K562 (cell line): ENCODE results near the gene DHX36. TPM values are rescaled to one million over a fixed set of nuclear protein-coding genes. Genes with fewer than 3 reads are reported as not detected.
A peak's percentile ranks its signal among the peaks of the same experiment; 100 is the strongest.

Experiments used
- ATAC-seq: fragments of 200-7000 bp; cut with Tn5 transposase; 3 replicates; pipeline ENCODE4 v1.9.1; 2020; ENCODE audit warnings: moderate library complexity
- BruUV-seq: library from RNA; stranded (reverse); fragments of 400-500 nt; replicated peaks from 2 replicates; lab custom pipeline; 2021; lab: Mats Ljungman, UMichigan
- CTCF ChIA-PET: fragments of 300-600 bp; formaldehyde crosslinking; extraction: SDS; loops from one replicate; lab custom pipeline; 2021; ENCODE audit warnings: low intra/inter-chr PET ratio; lab: Yijun Ruan, JAX
- POLR2A ChIA-PET: fragments of 300-600, 350-650 bp; sonication (Branson Sonifier 250); formaldehyde crosslinking; extraction: SDS; loops from one replicate; lab custom pipeline; 2021; ENCODE audit warnings: antibody characterized with exemption, inconsistent platforms; lab: Yijun Ruan, JAX
- DNase-seq, 4 experiments: peaks; one replicate each; pipeline versions ENCODE4 v3.0.0 to v3.0.0-alpha.2; 2011 to 2018; ENCODE audit warnings: low spot score in 3 of 4, mixed read lengths in 3 of 4; ENCODE audit errors: extremely low read depth in 1 of 4
- FAIRE-seq: peaks from 2 replicates; lab custom pipeline; 2011; peaks lifted over from hg19 to GRCh38; lab: Jason Lieb, UNC
- H2AFZ ChIP-seq: 2 replicates; pipeline ENCODE4 v1.6.0; 2011; ENCODE audit warnings: low read depth, low read length, control low read depth, inconsistent platforms
- H3K27ac ChIP-seq: fragments of 200-600 bp; 3 replicates; pipeline ENCODE4 v1.8.0; 2011; ENCODE audit warnings: low read depth, mild to moderate bottlenecking, control low read depth, inconsistent platforms, low read length, moderate library complexity, mixed read lengths; ENCODE audit errors: extremely low read depth
- H3K27me3 ChIP-seq, 2 experiments: fragments of 300-600 bp in 1 of 2; 2 replicates in 1 of 2; 3 replicates in 1 of 2; pipeline versions ENCODE4 v1.6.0 to v1.8.0; 2011; ENCODE audit warnings: inconsistent platforms in 2 of 2, low read length in 2 of 2, mild to moderate bottlenecking in 1 of 2, mixed read lengths in 1 of 2, moderate library complexity in 1 of 2; ENCODE audit not compliant: control insufficient read depth in 2 of 2, insufficient read depth in 2 of 2
- H3K36me3 ChIP-seq: fragments of 300-600 bp; 3 replicates; pipeline ENCODE4 v1.8.0; 2011; ENCODE audit warnings: mild to moderate bottlenecking, low read length, inconsistent platforms; ENCODE audit not compliant: control insufficient read depth, insufficient read depth
- H3K4me1 ChIP-seq, 2 experiments: fragments of 200-600 bp in 1 of 2; replicated peaks in 1 of 2; 2 replicates in 1 of 2; 3 replicates in 1 of 2; pipeline versions ENCODE4 v1.5.1 to v1.8.0; 2011; ENCODE audit warnings: inconsistent platforms in 2 of 2, low read length in 2 of 2, mild to moderate bottlenecking in 1 of 2, mixed read lengths in 1 of 2, moderate library complexity in 1 of 2; ENCODE audit not compliant: control insufficient read depth in 2 of 2, insufficient read depth in 2 of 2
- H3K4me2 ChIP-seq: 2 replicates; pipeline ENCODE4 v1.6.1; 2011; ENCODE audit warnings: low read length, control low read depth, inconsistent platforms, mixed read lengths; ENCODE audit not compliant: insufficient read depth
- H3K4me3 ChIP-seq: fragments of 200-600 bp; sonication (generic), shearing (Covaris generic); 2 replicates; pipeline ENCODE4 v1.5.1; 2016; ENCODE audit warnings: control low read depth, inconsistent platforms
- H3K79me2 ChIP-seq: fragments of 200-600 bp; 3 replicates; pipeline ENCODE4 v1.8.0; 2011; ENCODE audit warnings: low read length, inconsistent platforms; ENCODE audit not compliant: control insufficient read depth, insufficient read depth
- H3K9ac ChIP-seq, 2 experiments: 2 replicates each; pipeline versions ENCODE4 v1.6.0 to v1.6.1; 2011; ENCODE audit warnings: low read depth in 2 of 2, low read length in 2 of 2, control low read depth in 1 of 2, inconsistent platforms in 1 of 2, mild to moderate bottlenecking in 1 of 2, mixed read lengths in 1 of 2; ENCODE audit not compliant: insufficient read depth in 1 of 2
- H3K9me1 ChIP-seq: one replicate; pipeline ENCODE4 v1.6.0; 2011; ENCODE audit warnings: inconsistent platforms, mild to moderate bottlenecking, low read length, moderate library complexity; ENCODE audit not compliant: control insufficient read depth, insufficient read depth
- H3K9me3 ChIP-seq: replicated peaks from 2 replicates; pipeline ENCODE4 v1.5.1; 2011; ENCODE audit warnings: low read depth, low read length, inconsistent platforms; ENCODE audit not compliant: control insufficient read depth, insufficient read depth
- H4K20me1 ChIP-seq: replicated peaks from 2 replicates; pipeline ENCODE4 v1.6.1; 2011; ENCODE audit warnings: low read length, inconsistent platforms, mixed read lengths; ENCODE audit not compliant: control insufficient read depth, insufficient read depth
- C11orf30 ChIP-seq: fragments of 450-650 bp; IDR thresholded peaks from 2 replicates; pipeline ENCODE4 v1.6.1; 2016; ENCODE audit warnings: low read depth, mild to moderate bottlenecking
- GTF2E2 ChIP-seq: fragments of 200-800 bp; sonication (Bioruptor generic); IDR thresholded peaks from 2 replicates; pipeline ENCODE4 v1.6.1; 2016; ENCODE audit warnings: missing genetic modification characterization, missing compliant biosample characterization
- HNRNPLL ChIP-seq: fragments of 200-400 bp; formaldehyde crosslinking; IDR thresholded peaks from 2 replicates; pipeline ENCODE4 v1.6.1; 2017; ENCODE audit warnings: low read length, low read depth, mild to moderate bottlenecking; ENCODE audit not compliant: poor library complexity, severe bottlenecking
- PTTG1 ChIP-seq: fragments of 450-650 bp; IDR thresholded peaks from 2 replicates; pipeline ENCODE4 v1.6.1; 2016; ENCODE audit warnings: low read depth, mild to moderate bottlenecking, missing genetic modification characterization, missing compliant biosample characterization
- RAD21 ChIP-seq, 2 experiments: fragments of 250-450 bp in 1 of 2; fragments of 450-650 bp in 1 of 2; sonication (Bioruptor Pico) in 1 of 2; formaldehyde crosslinking in 1 of 2; IDR thresholded peaks in 1 of 2; conservative IDR thresholded peaks in 1 of 2; 2 replicates each; pipeline versions ENCODE4 v1.4.0 to v1.8.0; 2020 to 2022; ENCODE audit warnings: mild to moderate bottlenecking in 2 of 2, moderate library complexity in 1 of 2
- SREBF1 ChIP-seq: fragments of 150-350 bp; IDR thresholded peaks from 2 replicates; pipeline ENCODE4 v1.6.1; 2014; ENCODE audit warnings: antibody characterized with exemption, low read depth, low read length, borderline replicate concordance
- ZNF133 ChIP-seq: fragments of 250-450 bp; sonication (Bioruptor Pico); IDR thresholded peaks from 2 replicates; pipeline ENCODE4 v1.4.0; 2020; ENCODE audit warnings: mild to moderate bottlenecking
- ZNF184 ChIP-seq: sonication (generic); formaldehyde crosslinking; IDR thresholded peaks from 2 replicates; pipeline ENCODE4 v1.5.0; 2020; ENCODE audit warnings: missing genetic modification reagents
- ZNF282 ChIP-seq: sonication (generic); formaldehyde crosslinking; IDR thresholded peaks from 2 replicates; pipeline ENCODE4 v1.8.1; 2023; ENCODE audit warnings: missing genetic modification reagents
- WGBS: fragments of 100-300 bp; shearing (Covaris generic); methylation state at CpG from one replicate; pipeline ENCODE4 v1.1.6; 2016; ENCODE audit warnings: low coverage, mixed read lengths; ENCODE audit not compliant: insufficient coverage; ENCODE audit errors: missing lambda C conversion rate; 5-methylcytosine and 5-hydroxymethylcytosine counted together
- in situ Hi-C: fragments of 300-500 bp; cut with MboI; formaldehyde crosslinking; loops from 4 replicates; pipeline ENCODE4 v1.15.0; 2018; ENCODE audit warnings: inconsistent platforms, mixed read lengths
- intact Hi-C: fragments of 100-400 bp; cut with micrococcal nuclease; formaldehyde crosslinking; loops from 2 replicates; pipeline ENCODE4 v1.14.2; 2022
- polyA plus RNA-seq, 8 experiments: library from polyadenylated mRNA; depleted of rRNA in 4 of 8; stranded (reverse) in 5 of 8; unstranded in 3 of 8; fragments of >200 nt; fragmentation: Nextera tagmentation in 2 of 8; fragmentation: Illumina TruSeq in 1 of 8; extraction: Ambion mirVana in 2 of 8; extraction: Trizol in 1 of 8; gene quantifications; 2 replicates each; pipeline versions ENCODE4 v1.2.1 to v1.2.3, GENCODE V29; 2011 to 2014; ENCODE audit warnings: inconsistent platforms in 1 of 8, missing spikeins in 1 of 8
- total RNA-seq, 7 experiments: library from RNA; depleted of rRNA in 6 of 7; stranded (reverse); fragments of >200 nt in 6 of 7; fragmentation: Illumina TruSeq in 2 of 7; extraction: Trizol in 2 of 7; gene quantifications; 2 replicates each; pipeline versions ENCODE4 v1.2.1 to v1.2.3, GENCODE V29; 2011 to 2021; ENCODE audit warnings: low replicate concordance in 1 of 7
- TF ChIP-seq, protein P1 (sequence below): fragments of 450-650 bp; IDR thresholded peaks from 2 replicates; pipeline ENCODE4 v1.6.1; 2018; ENCODE audit warnings: mild to moderate bottlenecking, low read depth; ENCODE audit not compliant: partially characterized antibody
- TF ChIP-seq, protein P2 (sequence below), 3 experiments: IDR thresholded peaks in 2 of 3; conservative IDR thresholded peaks in 1 of 3; 2 replicates each; pipeline ENCODE4 v1.5.1; 2011 to 2012; ENCODE audit warnings: low read length in 3 of 3, mild to moderate bottlenecking in 3 of 3, control low read depth in 2 of 3, improper control_type of control experiment in 1 of 3, inconsistent platforms in 1 of 3, low read depth in 1 of 3, mixed read lengths in 1 of 3, moderate library complexity in 1 of 3; ENCODE audit not compliant: insufficient read depth in 2 of 3
- TF ChIP-seq, protein P3 (sequence below): IDR thresholded peaks from 2 replicates; pipeline ENCODE4 v1.6.1; 2012; ENCODE audit warnings: low read depth, low read length, improper control_type of control experiment, borderline replicate concordance

DHX36 gene
- total and polyA plus RNA-seq, 9 of the 15 experiments (the other 6 are each of a cell fraction or from before 2014, with no cell fraction given) = 44.3 to 98.7 (median 57.0) TPM

DNA sequence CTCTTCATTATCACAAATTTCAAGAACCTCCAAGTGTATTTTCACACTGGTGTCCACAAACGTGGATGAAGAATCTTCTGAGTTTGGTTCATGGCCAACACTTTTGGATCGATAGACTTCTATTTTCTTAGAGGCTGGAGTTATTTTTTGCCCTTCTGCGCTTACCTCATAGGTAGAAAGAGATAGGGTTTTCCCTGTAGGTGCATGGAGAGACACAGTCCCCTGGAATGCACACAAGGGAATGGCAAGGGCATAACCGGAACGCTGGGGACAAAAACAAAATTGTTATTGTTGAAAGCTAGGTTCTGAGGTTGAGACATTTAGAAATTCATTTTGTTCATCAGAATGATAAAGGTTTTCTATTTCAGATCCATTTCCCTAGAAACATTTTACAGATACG, 13.7 kb upstream of the DHX36 start (continued):
- TF ChIP-seq, protein P1, sequence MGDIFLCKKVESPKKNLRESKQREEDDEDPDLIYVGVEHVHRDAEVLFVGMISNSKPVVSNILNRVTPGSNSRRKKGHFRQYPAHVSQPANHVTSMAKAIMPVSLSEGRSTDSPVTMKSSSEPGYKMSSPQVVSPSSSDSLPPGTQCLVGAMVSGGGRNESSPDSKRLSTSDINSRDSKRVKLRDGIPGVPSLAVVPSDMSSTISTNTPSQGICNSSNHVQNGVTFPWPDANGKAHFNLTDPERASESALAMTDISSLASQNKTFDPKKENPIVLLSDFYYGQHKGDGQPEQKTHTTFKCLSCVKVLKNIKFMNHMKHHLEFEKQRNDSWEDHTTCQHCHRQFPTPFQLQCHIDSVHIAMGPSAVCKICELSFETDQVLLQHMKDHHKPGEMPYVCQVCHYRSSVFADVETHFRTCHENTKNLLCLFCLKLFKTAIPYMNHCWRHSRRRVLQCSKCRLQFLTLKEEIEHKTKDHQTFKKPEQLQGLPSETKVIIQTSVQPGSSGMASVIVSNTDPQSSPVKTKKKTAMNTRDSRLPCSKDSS = no peak
- TF ChIP-seq SREBF1 (no peak), ZNF133 (no peak), ZNF184 (CRISPR knock-in tag) (no peak), ZNF282 (CRISPR knock-in tag) (no peak), HNRNPLL (no peak), PTTG1 (no peak), GTF2E2 (tag) (no peak)

DNA sequence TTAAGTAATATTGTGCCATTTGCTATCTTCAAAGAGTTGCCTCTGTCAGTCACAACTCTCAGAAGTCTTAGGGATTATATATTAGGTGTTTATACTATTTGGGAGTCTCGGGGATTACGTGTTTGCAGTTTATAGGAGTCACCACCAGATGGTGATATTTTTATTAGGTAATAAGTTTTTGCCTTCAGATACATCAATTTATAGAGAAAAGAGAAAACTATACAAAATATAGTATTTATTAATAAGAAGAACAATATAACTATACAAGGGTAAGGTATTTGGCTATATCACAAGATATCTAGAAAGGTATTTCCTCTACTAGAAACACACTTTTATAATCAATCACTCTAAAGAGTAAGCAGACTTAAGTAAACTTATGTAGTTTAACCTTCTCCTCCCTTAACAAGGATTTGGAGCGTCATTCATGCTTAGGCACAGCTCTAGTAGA, 10.7 kb upstream of the DHX36 start:
- peaks cover 0 to 5% of the 10 kb centered on the region in 2 experiments; a peak in 2 of 5 replicates for H3K4me1 ChIP-seq
- DNase-seq (peak in 3 of 4 experiments; percentile 20 to 32 (median 27)), ATAC-seq (peak; percentile 70), FAIRE-seq (peak; percentile 49)
- intact Hi-C loops = loop anchor here (1.0 to 10.0 kb wide), 3 partner anchors 420 to 1370 kb away; no protein-coding TSS in a partner anchor
- no peaks in the 10 kb centered on the region for H4K20me1 ChIP-seq
- H3K9ac ChIP-seq = no peak overlapping the region
- POLR2A ChIA-PET = no interaction called here
- WGBS = 3% methylated on average over 3 of the region's 3 CpGs
- TF ChIP-seq C11orf30 (no peak), RAD21 (CRISPR knock-in tag; conservative IDR thresholded peaks at IDR 0.05 in 1 of 2, IDR thresholded peaks at IDR 0.05 in 1 of 2) (peak; percentile 30 to 41)
- TF ChIP-seq, protein P2, sequence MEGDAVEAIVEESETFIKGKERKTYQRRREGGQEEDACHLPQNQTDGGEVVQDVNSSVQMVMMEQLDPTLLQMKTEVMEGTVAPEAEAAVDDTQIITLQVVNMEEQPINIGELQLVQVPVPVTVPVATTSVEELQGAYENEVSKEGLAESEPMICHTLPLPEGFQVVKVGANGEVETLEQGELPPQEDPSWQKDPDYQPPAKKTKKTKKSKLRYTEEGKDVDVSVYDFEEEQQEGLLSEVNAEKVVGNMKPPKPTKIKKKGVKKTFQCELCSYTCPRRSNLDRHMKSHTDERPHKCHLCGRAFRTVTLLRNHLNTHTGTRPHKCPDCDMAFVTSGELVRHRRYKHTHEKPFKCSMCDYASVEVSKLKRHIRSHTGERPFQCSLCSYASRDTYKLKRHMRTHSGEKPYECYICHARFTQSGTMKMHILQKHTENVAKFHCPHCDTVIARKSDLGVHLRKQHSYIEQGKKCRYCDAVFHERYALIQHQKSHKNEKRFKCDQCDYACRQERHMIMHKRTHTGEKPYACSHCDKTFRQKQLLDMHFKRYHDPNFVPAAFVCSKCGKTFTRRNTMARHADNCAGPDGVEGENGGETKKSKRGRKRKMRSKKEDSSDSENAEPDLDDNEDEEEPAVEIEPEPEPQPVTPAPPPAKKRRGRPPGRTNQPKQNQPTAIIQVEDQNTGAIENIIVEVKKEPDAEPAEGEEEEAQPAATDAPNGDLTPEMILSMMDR (IDR thresholded peaks at IDR 0.05 in 2 of 3, conservative IDR thresholded peaks at IDR 0.05 in 1 of 3; ENCODE audit: insufficient read depth in 2 of 3, low read depth in 1 of 3, low read length in 3 of 3) = peak; percentile 11 to 59 (median 20); a peak in 3 of 6 replicates
- TF ChIP-seq, protein P3, sequence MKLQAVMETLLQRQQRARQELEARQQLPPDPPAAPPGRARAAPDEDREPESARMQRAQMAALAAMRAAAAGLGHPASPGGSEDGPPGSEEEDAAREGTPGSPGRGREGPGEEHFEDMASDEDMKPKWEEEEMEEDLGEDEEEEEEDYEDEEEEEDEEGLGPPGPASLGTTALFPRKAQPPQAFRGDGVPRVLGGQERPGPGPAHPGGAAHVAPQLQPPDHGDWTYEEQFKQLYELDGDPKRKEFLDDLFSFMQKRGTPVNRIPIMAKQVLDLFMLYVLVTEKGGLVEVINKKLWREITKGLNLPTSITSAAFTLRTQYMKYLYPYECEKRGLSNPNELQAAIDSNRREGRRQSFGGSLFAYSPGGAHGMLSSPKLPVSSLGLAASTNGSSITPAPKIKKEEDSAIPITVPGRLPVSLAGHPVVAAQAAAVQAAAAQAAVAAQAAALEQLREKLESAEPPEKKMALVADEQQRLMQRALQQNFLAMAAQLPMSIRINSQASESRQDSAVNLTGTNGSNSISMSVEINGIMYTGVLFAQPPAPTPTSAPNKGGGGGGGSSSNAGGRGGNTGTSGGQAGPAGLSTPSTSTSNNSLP = 0 out of 2 replicates have a peak, but pooled peaks have one; percentile 30
- in situ Hi-C loops = no loop called here
- CTCF ChIA-PET = interaction anchor here (1.1 kb wide), 1 partner anchor 1366 kb away, joined by 3 read pairs; no protein-coding TSS in a partner anchor
- H3K27me3 ChIP-seq = no peaks in the 10 kb centered on the region; a peak in 1 of 5 replicates
- H3K4me3 ChIP-seq = no peak overlapping the region
- H3K4me2 ChIP-seq = no peak overlapping the region
- H3K79me2 ChIP-seq = no peaks in the 10 kb centered on the region
- H3K9me1 ChIP-seq = no peaks in the 10 kb centered on the region
- no peak overlapping the region for H2AFZ ChIP-seq
- H3K27ac ChIP-seq = no peak overlapping the region
- H3K36me3 ChIP-seq = no peaks in the 10 kb centered on the region
- no TSS peak for BruUV-seq
- no peaks in the 10 kb centered on the region for H3K9me3 ChIP-seq
